Erythroblast (primary cell): ENCODE results near the gene ZNF248.

ENCODE experiments used
- GATA1 ChIP-seq: IDR thresholded peaks from 2 replicates; pipeline ENCODE4 v1.6.1; 2011; ENCODE audit warnings: low read depth, mild to moderate bottlenecking, control low read depth, low read length, moderate library complexity
- POLR2A ChIP-seq: IDR thresholded peaks from 2 replicates; pipeline ENCODE4 v1.6.1; 2011; ENCODE audit warnings: mild to moderate bottlenecking, low read length

GRCh38 chr10:37865264-37865663 is 7.9 kb upstream of the ZNF248 start:
- TF ChIP-seq POLR2A = no peak
- no peak for TF ChIP-seq GATA1
